NK-92 treated with Interleukin-12 subunit alpha and Interleukin-12 subunit beta, amount 100 ng/mL, for 24 hours (cell line): ENCODE measurements around the gene ZNF195.
"Not testable (repeated sequence)": the region's sequence is repeated elsewhere in the genome, so short reads cannot be mapped to it uniquely, and the experiment has no call there.

Experiments
- DNase-seq: peaks from one replicate; lab custom pipeline; 2025; lab: John Stamatoyannopoulos, UW

Gene ZNF195

DNA sequence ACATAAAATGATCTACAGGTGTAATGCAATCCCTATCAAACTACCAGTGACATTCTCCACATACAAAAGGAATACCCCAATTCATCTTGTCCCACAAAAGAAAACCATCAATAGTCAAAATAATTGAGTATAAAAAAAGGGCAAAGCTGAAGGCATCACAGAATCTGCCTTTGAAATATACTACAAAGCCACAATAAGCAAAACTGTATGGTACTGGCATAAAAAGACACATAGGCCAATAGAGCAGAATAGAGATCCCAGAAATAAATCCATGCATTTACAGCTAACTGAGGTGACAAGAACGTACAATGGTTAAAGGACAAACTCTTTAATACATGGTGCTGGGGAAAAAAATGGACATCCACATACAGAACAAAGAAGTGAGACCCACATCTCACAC is 31.8 kb downstream of the ZNF195 start:
- DNase-seq: no peak

DNA sequence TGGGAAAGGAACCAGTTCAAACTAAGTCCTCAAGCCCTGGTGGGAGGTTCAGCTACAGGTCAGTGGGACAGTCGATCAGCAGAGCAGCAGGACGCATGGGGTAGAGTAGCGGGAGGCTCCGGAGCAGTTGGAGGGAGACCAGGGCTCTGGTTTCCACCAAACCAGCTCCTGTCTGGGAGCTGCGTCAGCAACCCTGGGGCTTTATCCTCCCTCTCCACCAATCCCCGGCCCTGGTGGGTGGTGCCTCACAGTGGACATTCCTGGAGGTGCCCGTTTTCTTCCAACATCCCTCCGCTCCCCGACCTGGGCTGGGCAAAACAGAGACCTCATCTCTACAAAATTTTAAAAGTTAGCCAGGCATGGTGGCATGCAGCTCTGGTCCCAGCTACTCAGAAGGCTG is 32.4 kb downstream of the ZNF195 start:
- DNase-seq: no peak

DNA sequence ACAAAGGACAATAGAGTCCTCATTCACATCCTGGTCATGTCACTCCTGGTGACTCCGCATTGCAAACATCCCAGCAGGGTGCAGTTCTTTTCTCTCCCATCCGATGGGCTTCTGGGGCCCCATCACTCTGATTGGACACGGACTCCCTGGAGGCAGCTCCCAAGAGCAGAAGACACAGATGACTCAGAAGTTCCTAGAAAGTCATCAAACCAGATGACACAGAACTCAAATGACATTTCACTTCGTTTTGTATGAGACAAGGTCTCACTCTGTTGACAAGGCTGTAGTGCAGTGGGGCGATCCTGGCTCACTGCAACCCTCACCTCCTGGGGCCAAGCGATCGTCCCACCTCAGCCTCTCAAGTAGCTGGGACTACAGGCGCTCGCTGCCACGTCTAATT is 33.2 kb downstream of the ZNF195 start:
- DNase-seq: no peak

DNA sequence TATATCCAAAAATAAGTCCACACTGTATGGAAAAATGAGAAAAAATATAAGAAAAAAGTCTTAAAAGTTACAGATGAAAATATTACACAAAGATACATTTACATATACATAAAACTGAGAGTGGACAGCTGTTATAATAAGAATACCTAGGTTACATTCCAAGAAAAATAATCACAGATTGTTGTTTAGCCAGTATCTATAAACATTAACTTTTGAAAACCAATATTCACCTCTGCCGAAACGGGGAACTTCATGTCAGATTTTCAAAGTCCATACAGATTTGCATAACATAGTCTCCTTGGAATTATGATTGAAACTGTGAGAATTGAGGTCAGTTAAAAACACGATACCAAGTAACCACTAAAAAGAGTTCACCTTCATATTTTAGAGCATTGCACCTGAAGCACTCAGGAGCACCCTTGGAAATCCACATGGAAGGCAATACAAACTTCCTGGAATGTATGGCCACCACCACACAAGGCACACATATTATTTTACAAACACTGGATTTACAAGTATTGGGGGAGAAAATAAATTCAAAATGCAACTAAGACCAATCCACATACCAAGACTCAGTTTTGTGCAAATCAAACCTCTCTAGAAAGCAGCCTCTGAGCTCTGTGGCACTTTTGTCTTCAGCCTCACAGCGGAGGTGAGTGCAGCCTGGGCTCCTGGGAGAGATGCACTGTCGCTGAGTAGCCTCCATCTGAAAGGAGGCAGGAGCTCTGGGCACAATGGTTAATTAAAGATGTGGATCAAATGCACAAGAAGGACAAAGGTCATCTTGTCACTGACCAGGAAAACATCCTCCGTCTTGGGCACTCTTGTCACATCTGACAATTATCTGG is 34.4 kb downstream of the ZNF195 start:
- DNase-seq: no peak

DNA sequence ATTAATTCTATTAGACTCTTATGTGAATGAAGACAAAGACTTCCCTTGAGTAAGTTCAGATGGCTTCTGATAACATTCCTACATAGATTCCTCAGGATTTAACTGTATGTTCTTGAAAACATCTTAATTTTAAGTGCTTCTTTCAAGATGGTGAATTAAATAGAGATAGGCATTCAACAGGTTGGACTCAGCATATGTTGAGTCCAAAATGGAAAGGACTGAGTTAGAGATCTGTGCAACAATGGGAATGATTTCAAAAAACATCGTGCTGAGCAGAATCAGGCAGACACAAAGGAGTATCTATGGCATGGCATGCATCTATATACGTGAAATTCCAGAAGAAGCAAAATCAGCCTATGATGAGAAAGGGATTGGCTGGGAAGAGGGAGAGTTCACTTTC is 36.2 kb downstream of the ZNF195 start:
- no peak for DNase-seq

DNA sequence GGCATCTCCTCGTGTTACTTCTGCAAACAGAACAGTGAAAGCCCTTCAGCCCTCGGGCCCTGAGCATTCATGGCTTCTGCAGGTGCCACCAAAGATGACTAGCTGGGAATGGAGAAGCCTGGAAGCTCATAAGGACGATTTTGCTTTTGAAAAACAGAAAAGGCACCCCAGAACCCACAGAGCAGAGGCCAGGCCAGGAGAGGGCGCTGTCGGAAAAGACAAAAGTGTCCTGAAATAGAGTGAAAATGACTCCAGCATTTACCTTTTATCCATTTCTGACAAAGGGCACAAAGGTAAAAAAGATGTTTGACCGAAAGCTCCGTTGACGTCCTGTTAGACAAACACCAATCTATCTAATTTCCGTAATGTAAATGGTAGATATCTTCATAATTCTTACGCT is 37.6 kb downstream of the ZNF195 start:
- no peak for DNase-seq

DNA sequence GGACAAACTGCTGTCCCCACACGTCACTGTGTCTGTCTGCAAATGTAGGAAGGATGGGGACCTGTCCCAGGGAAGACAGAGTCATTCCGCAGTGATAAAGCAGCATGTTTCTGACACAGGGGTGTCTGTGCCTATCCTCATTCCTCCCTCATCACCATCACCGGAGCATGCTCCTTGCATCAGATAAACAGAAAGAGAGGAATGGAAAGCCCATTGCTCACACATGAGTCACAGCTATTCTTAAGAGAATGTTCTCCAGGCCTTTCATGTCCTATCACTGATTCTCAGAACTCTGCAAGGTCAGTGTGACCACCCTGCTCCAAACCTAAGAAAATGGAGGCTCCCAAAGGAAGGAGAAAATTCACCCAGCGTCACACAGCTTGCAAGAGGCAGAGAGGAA is 38.9 kb downstream of the ZNF195 start:
- DNase-seq: no peak

DNA sequence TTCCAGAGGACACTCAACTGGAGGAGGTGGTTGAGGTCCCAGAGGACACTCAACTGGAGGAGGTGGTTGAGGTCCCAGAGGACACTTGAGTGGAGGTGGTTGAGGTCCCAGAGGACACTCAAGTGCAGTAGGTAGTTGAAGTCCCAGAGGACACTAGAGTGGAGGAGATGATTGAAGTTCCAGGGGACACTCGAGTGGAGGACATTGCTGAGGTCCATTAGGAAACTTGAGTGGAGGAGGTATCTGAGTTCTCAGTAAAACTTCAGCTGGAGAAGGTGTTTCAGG is 39.7 kb downstream of the ZNF195 start:
- no peak for DNase-seq

DNA sequence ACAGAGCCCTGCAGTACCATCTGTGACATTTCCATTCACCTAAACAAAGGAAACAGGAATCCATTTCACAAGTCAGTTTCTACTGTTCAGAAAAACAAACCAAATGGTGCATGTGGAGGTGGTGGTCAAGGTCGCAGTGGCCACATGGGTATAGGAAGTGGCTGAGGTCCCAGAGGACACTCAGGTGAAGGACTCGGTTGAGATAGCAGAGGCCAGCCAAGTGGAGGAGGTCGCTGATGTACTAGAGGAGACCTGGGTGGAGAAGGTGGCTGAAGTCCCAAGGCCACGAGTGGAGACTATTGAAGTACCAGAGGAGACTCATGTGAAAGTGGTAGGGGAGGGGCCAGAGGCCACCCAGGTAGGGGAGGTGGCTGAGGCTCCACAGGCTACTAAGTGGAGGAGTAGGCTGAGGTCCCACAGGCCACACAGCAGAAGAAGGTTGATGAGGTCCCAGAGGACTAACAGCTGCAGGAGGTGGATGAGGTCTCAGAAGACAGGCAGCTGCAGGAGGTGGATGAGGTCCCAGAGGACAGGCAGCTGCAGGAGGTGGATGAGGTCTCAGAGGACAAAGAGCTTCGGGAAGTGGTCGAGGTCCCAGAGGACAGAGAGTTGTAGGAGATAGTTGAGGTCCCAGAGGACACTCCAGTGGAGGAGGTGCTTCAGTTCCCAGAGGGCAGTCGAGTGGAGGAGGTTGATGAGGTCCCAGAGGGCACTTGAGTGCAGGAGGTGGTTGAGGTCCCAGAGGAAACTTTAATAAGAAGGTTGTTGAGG is 40.2 kb downstream of the ZNF195 start:
- no peak for DNase-seq

DNA sequence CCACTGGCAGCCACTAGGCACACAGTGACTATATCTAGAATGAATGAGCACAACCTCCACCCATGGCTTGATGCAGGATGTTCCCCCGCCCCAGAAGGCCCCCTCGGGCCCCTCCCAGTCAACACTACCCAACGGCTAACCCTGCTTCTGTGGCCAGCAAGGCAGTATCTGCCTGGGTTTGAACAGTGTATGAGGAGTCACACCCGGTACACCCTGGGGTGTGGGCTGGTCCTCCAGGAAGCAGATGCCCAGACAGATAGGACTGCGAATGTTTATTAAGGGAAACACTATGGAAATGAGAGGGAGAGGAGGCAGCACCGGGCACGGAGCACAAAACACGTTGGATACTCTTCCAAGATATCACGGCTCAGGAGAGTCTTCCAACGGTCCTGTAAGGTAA is 42.5 kb downstream of the ZNF195 start:
- not testable (repeated sequence) for DNase-seq

DNA sequence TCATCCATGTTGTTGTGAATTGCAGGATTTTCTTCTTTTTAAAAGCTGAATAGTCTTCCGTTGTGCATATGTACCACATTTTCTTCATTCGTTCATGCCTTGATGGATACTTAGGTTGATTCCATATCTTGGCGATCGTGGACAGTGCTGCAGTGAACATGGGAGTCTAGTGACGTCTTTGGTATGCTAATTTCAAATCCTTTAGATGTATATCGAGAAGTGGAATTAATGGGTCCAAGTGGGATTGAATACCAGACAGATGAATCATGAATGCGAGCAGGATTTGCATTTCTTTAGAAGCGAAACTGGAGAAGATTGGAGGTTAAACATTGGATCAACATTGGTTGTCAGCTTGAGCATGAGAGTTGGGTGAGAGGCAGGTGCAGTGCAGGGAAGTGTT is 45.8 kb downstream of the ZNF195 start:
- not testable (repeated sequence) for DNase-seq

DNA sequence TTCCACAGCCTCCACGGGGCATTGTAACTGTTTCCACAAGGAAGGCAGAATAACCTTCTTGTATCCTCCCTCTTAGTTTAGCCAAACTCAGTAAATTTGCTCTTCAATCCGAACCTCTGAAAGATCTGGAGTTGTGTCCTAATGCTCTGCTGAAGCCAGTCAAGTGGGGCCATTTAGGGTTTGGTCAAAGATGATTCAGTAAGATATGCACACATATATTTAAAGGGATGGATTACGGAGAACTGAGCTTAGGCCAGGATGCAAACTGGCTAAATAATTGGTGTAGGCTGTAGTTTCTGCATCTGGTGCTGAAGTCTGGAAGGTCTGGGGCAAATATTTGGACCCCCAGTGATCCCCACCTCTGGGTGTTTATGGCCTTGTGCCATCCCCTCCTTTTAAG is 47.9 kb downstream of the ZNF195 start:
- DNase-seq: not testable (repeated sequence)

DNA sequence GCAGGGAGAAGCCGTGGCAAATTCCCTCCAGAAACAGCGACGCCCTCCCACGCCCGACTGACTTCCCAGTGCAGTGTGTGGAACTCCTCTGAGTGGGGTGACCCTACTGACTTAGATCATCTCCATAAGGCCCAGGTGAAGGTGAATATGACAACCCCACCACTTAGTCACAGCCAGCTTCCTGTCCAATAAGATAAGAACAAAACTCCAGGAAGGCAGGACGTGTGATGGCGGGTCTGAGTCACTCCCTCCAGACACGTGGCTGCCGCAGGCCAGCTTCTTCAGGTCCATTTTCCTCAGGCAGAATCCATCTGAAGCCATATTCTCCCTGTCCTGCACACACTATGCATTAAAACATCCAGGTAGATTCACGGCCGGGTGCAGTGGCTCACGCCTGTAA is 48.9 kb downstream of the ZNF195 start:
- DNase-seq: not testable (repeated sequence)

DNA sequence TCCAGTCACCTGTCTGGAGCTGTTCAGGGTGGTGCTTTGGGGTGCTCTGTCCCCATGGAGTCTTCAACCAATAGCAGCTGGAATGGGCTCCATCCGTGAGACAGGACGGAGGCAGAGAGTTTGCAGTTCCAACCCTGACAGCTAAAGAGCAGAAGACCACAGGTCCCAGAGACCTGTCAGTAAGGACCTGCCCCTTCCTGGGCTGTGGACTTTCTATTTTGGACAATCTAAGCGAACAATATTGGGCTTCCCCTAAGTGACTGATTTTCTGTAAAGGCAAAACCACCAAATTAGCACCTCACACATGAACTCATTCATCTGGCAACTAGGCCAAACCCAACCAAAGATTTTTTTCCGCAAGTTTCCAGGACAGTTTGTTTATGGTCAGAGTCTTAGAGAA is 50.4 kb downstream of the ZNF195 start:
- DNase-seq: not testable (repeated sequence)

DNA sequence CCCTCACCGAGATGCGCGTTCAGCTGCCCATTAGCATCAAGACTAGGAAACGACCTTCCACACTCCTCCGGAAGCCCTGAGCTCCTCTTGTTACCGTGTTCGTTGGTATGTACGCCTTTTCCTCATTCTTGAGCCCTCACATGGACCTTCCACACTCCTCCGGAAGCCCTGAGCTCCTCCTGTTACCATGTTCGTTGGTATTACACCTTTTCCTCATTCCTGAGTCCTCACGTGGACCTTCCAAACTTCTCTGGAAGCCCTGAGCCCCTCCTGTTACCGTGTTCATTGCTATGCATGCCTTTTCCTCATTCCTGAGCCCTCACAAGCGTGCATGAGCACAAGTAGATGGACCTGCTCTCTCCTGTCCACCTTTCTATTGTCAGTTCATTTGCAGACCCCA is 52.5 kb downstream of the ZNF195 start:
- not testable (repeated sequence) for DNase-seq

DNA sequence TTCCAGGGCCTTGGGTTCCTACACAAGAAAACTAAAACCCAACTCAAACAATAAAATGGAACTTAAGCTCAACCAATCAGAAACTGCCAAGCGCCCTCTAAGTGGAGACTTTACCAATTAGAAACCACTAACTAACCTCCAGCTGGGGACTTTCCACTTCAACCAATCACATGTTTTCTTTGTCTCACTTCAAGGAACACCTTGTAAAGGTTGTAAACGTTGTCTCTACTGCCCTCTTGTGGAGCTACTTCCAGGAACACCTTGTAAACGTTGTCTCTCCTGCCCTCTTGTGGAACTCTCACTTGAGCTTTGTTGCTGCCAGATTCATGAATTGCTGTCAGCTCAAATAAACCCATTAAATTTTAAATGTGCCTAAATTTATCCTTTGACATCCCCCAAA is 54.2 kb downstream of the ZNF195 start:
- DNase-seq: not testable (repeated sequence)
